ENCODE data around the gene ZCCHC14.

The ZCCHC14 gene

GRCh38 chr16:87535855-87536794 is 43.3 kb upstream of the ZCCHC14 start:
- no peak for TF ChIP-seq CTCF (IDR thresholded peaks at IDR 0.05; ENCODE audit: low read depth, low read length, poor library complexity, severe bottlenecking)
- no peak for TF ChIP-seq EZH2phosphoT487 (IDR thresholded peaks at IDR 0.05; ENCODE audit: borderline replicate concordance, low read length)
- Histone ChIP-seq H3K4me1 (ENCODE audit: control insufficient read depth, low read length) (no peaks in the 10 kb centered on the region), H3K9me2 (replicated peaks; ENCODE audit: control insufficient read depth, low read length) (no peaks in the 10 kb centered on the region), H3K79me2 (ENCODE audit: control insufficient read depth, low read length) (no peaks in the 10 kb centered on the region), H3K4me2 (ENCODE audit: low read length) (no peak overlapping the region), H3K27ac (ENCODE audit: low read depth, low read length) (no peak overlapping the region), H4K20me1 (ENCODE audit: control insufficient read depth, insufficient read depth, low read depth, low read length) (no peaks in the 10 kb centered on the region), H3K36me3 (ENCODE audit: control insufficient read depth, low read length) (no peaks in the 10 kb centered on the region), H3K4me3 (ENCODE audit: low read length) (no peak overlapping the region), H3K27me3 (ENCODE audit: control insufficient read depth, low read length) (peaks cover 18% of the 10 kb centered on the region), H3F3A (ENCODE audit: control insufficient read depth, insufficient read depth) (no peaks in the 10 kb centered on the region), H3K9me3 (ENCODE audit: control insufficient read depth, insufficient read depth, low read length) (no peaks in the 10 kb centered on the region)

GRCh38 chr16:87535457-87535854 is 42.6 kb upstream of the ZCCHC14 start:
- Histone ChIP-seq H3F3A (ENCODE audit: control insufficient read depth, insufficient read depth) (no peaks in the 10 kb centered on the region), H4K20me1 (ENCODE audit: control insufficient read depth, insufficient read depth, low read depth, low read length) (no peaks in the 10 kb centered on the region), H3K9me2 (replicated peaks; ENCODE audit: control insufficient read depth, low read length) (no peaks in the 10 kb centered on the region), H3K4me3 (ENCODE audit: low read length) (no peak overlapping the region), H3K79me2 (ENCODE audit: control insufficient read depth, low read length) (no peaks in the 10 kb centered on the region), H3K4me1 (ENCODE audit: control insufficient read depth, low read length) (no peaks in the 10 kb centered on the region), H3K4me2 (ENCODE audit: low read length) (no peak overlapping the region), H3K9me3 (ENCODE audit: control insufficient read depth, insufficient read depth, low read length) (no peaks in the 10 kb centered on the region), H3K36me3 (ENCODE audit: control insufficient read depth, low read length) (no peaks in the 10 kb centered on the region), H3K27me3 (ENCODE audit: control insufficient read depth, low read length) (peaks cover 18% of the 10 kb centered on the region), H3K27ac (ENCODE audit: low read depth, low read length) (no peak overlapping the region)
- no peak for TF ChIP-seq CTCF (IDR thresholded peaks at IDR 0.05; ENCODE audit: low read depth, low read length, poor library complexity, severe bottlenecking)
- no peak for TF ChIP-seq EZH2phosphoT487 (IDR thresholded peaks at IDR 0.05; ENCODE audit: borderline replicate concordance, low read length)

- no peaks in the 10 kb centered on the region for H3K36me3 ChIP-seq (ENCODE audit: control insufficient read depth, low read length)
- no peaks in the 10 kb centered on the region for H3K9me3 ChIP-seq (ENCODE audit: control insufficient read depth, insufficient read depth, low read length)
- H4K20me1 ChIP-seq (ENCODE audit: control insufficient read depth, insufficient read depth, low read depth, low read length): no peaks in the 10 kb centered on the region
- H3K27me3 ChIP-seq (ENCODE audit: control insufficient read depth, low read length): peaks cover 18% of the 10 kb centered on the region
- H3K9me2 ChIP-seq (replicated peaks; ENCODE audit: control insufficient read depth, low read length): no peaks in the 10 kb centered on the region
- TF ChIP-seq CTCF (IDR thresholded peaks at IDR 0.05; ENCODE audit: low read depth, low read length, poor library complexity, severe bottlenecking) (no peak), EZH2phosphoT487 (IDR thresholded peaks at IDR 0.05; ENCODE audit: borderline replicate concordance, low read length) (no peak)
- H3K4me3 ChIP-seq (ENCODE audit: low read length): no peak overlapping the region
- no peaks in the 10 kb centered on the region for H3F3A ChIP-seq (ENCODE audit: control insufficient read depth, insufficient read depth)
- H3K4me2 ChIP-seq (ENCODE audit: low read length): no peak overlapping the region
- H3K79me2 ChIP-seq (ENCODE audit: control insufficient read depth, low read length): no peaks in the 10 kb centered on the region
- no peak overlapping the region for H3K27ac ChIP-seq (ENCODE audit: low read depth, low read length)
- no peaks in the 10 kb centered on the region for H3K4me1 ChIP-seq (ENCODE audit: control insufficient read depth, low read length)
These were observed 41.9 kb upstream of the ZCCHC14 start for GRCh38 chr16:87534751-87535150.

All from DOHH2 (cell line).